Activated CD8-positive, alpha-beta memory T cell treated with anti-CD3 and anti-CD28 coated beads, Interleukin-2, amount 50 U/mL, for 1 hour (primary cell): ENCODE measurements around the gene CCNI.
A peak's percentile ranks its signal among the peaks of the same experiment; 100 is the strongest.
"Not testable (repeated sequence)": the region's sequence is repeated elsewhere in the genome, so short reads cannot be mapped to it uniquely, and the experiment has no call there.

Experiments
- DNase-seq: peaks from one replicate; pipeline ENCODE4 v3.0.0-alpha.2; 2020; ENCODE audit errors: extremely low read depth

CCNI gene

GRCh38 chr4:77075869-77076799 is at the start of gene CCNI:
TSS of gene CCNI (minus strand) at chr4:77075989. CDS start at chr4:77066362, 9,627 bp downstream.
- peak; percentile 87 for DNase-seq

GRCh38 chr4:77124576-77124975 is 48.8 kb upstream of the CCNI start:
- no peak for DNase-seq

GRCh38 chr4:77123411-77123810 is 47.6 kb upstream of the CCNI start:
- DNase-seq = no peak

GRCh38 chr4:77122656-77123055 is 46.9 kb upstream of the CCNI start:
- no peak for DNase-seq

GRCh38 chr4:77121736-77122240 is 46.0 kb upstream of the CCNI start:
- no peak for DNase-seq

GRCh38 chr4:77120886-77121508 is 45.2 kb upstream of the CCNI start:
- no peak for DNase-seq

- no peak for DNase-seq
Measured at GRCh38 chr4:77117721-77118120, 41.9 kb upstream of the CCNI start.

GRCh38 chr4:77113069-77113468 is 37.3 kb upstream of the CCNI start:
- no peak for DNase-seq

GRCh38 chr4:77110730-77111129 is 34.9 kb upstream of the CCNI start:
- DNase-seq = no peak

GRCh38 chr4:77104791-77105540 is 29.2 kb upstream of the CCNI start:
- DNase-seq = no peak

GRCh38 chr4:77104388-77104787 is 28.6 kb upstream of the CCNI start:
- no peak for DNase-seq

GRCh38 chr4:77100234-77100633 is 24.4 kb upstream of the CCNI start:
- no peak for DNase-seq

- no peak for DNase-seq
Measured at GRCh38 chr4:77097611-77098010, 21.8 kb upstream of the CCNI start.

GRCh38 chr4:77095101-77095821 is 19.5 kb upstream of the CCNI start:
- DNase-seq = peak; percentile 41

GRCh38 chr4:77094496-77094895 is 18.7 kb upstream of the CCNI start:
- DNase-seq = no peak

- DNase-seq = no peak
Measured at GRCh38 chr4:77093401-77093800, 17.6 kb upstream of the CCNI start.

- no peak for DNase-seq
Measured at GRCh38 chr4:77092975-77093374, 17.2 kb upstream of the CCNI start.

GRCh38 chr4:77089866-77090265 is 14.1 kb upstream of the CCNI start:
- DNase-seq = no peak

GRCh38 chr4:77087027-77087426 is 11.2 kb upstream of the CCNI start:
- DNase-seq = not testable (repeated sequence)

GRCh38 chr4:77084019-77084639 is 8.3 kb upstream of the CCNI start:
- DNase-seq = no peak
